GM21526 (cell line): ENCODE data around the gene KIAA0930.
A peak's percentile ranks its signal among the peaks of the same experiment; 100 is the strongest.

ENCODE experiments used
- ATAC-seq: cut with Tn5 transposase; IDR thresholded peaks from one replicate; pipeline ENCODE4 v1.9.1; 2021; ENCODE audit warnings: moderate library complexity; ENCODE audit not compliant: unreplicated experiment, low FRiP score

The KIAA0930 gene

GRCh38 chr22:45238957-45239680 is 1.6 kb downstream of the KIAA0930 start:
- no peak for ATAC-seq

GRCh38 chr22:45238076-45238956 is 2.4 kb downstream of the KIAA0930 start:
- no peak for ATAC-seq

GRCh38 chr22:45237065-45237990 is 3.4 kb downstream of the KIAA0930 start:
- ATAC-seq, result no peak

GRCh38 chr22:45235851-45236342 is 4.8 kb downstream of the KIAA0930 start:
- no peak for ATAC-seq

GRCh38 chr22:45235101-45235777 is 5.5 kb downstream of the KIAA0930 start:
- peak; percentile 63 for ATAC-seq

GRCh38 chr22:45233827-45234226 is 6.9 kb downstream of the KIAA0930 start:
- ATAC-seq, result no peak

- no peak for ATAC-seq
Measured at GRCh38 chr22:45233386-45233785, 7.3 kb downstream of the KIAA0930 start.

- ATAC-seq, result no peak
Measured at GRCh38 chr22:45231293-45231692, 9.4 kb downstream of the KIAA0930 start.

- no peak for ATAC-seq
Measured at GRCh38 chr22:45230026-45230721, 10.5 kb downstream of the KIAA0930 start.

- ATAC-seq, result no peak
Measured at GRCh38 chr22:45229181-45229580, 11.5 kb downstream of the KIAA0930 start.

GRCh38 chr22:45228401-45228754 is 12.3 kb downstream of the KIAA0930 start:
- no peak for ATAC-seq

GRCh38 chr22:45227645-45228400 is 12.9 kb downstream of the KIAA0930 start:
- ATAC-seq, result no peak

GRCh38 chr22:45226503-45227186 is 14.0 kb downstream of the KIAA0930 start:
- ATAC-seq, result no peak

GRCh38 chr22:45225732-45226502 is 14.8 kb downstream of the KIAA0930 start:
- ATAC-seq, result no peak

- ATAC-seq, result no peak
Measured at GRCh38 chr22:45224988-45225731, 15.5 kb downstream of the KIAA0930 start.

GRCh38 chr22:45224331-45224730 is 16.4 kb downstream of the KIAA0930 start:
- ATAC-seq, result no peak
